Measurements from ENCODE around the gene STEAP1B.

GRCh38 chr7:22441157-22441556 is 58.8 kb downstream of the STEAP1B start:
- TF ChIP-seq ZNF274 (IDR thresholded peaks at IDR 0.05; ENCODE audit: low read depth, low read length) (no peak), YY1 (IDR thresholded peaks at IDR 0.05; ENCODE audit: insufficient read depth, insufficient read length) (no peak), SUZ12 (IDR thresholded peaks at IDR 0.05; ENCODE audit: extremely low read depth, insufficient read depth, insufficient read length) (no peak)
